Transverse colon (tissue), 4 donors: ENCODE data around the gene TNFSF15. TPM values are rescaled to one million over a fixed set of nuclear protein-coding genes. Genes with fewer than 3 reads are reported as not detected.
"Not testable (repeated sequence)": the region's sequence is repeated elsewhere in the genome, so short reads cannot be mapped to it uniquely, and the experiment has no call there.

Experiments used
- DNase-seq: peaks from one replicate; pipeline ENCODE4 v3.0.0-alpha.2; 2019
- H3K27ac ChIP-seq, 4 donors: fragments of 200-600 bp; sonication (generic); 2 replicates each; pipeline ENCODE4 v1.5.1; 2016 to 2018; ENCODE audit warnings: inconsistent platforms in 4 of 4
- H3K27me3 ChIP-seq: fragments of 200-600 bp; sonication (generic); 2 replicates; pipeline ENCODE4 v1.5.1; 2017; ENCODE audit warnings: inconsistent platforms
- H3K36me3 ChIP-seq, 4 donors: fragments of 200-600 bp; sonication (generic); 2 replicates each; pipeline ENCODE4 v1.5.1; 2017 to 2019; ENCODE audit warnings: inconsistent platforms in 4 of 4
- H3K4me1 ChIP-seq, 4 donors: fragments of 200-600 bp; sonication (generic); 2 replicates each; pipeline ENCODE4 v1.5.1; 2017 to 2020; ENCODE audit warnings: inconsistent platforms in 4 of 4
- H3K4me3 ChIP-seq, 4 donors: fragments of 200-600 bp; sonication (generic); 1 replicate in 1 of 4; 2 replicates in 3 of 4; pipeline versions ENCODE4 v1.5.1 to v1.6.1; 2017 to 2019; ENCODE audit warnings: inconsistent platforms in 4 of 4
- H3K9me3 ChIP-seq, 2 donors: fragments of 200-600 bp; sonication (generic); 2 replicates each; pipeline ENCODE4 v1.5.1; 2017 to 2019; ENCODE audit warnings: inconsistent platforms in 2 of 2
- CTCF ChIP-seq, 5 experiments: fragments of 200-600 bp in 3 of 5; fragments of 450-650 bp in 2 of 5; sonication (generic) in 3 of 5; IDR thresholded peaks; 1 replicate in 2 of 5; 2 replicates in 3 of 5; pipeline ENCODE4 v1.5.1; 2016 to 2017; ENCODE audit warnings: antibody characterized with exemption in 5 of 5, inconsistent platforms in 3 of 5, mild to moderate bottlenecking in 2 of 5, moderate library complexity in 1 of 5
- EP300 ChIP-seq: sonication (generic); formaldehyde crosslinking; IDR thresholded peaks from one replicate; pipeline ENCODE4 v1.6.1; 2017; ENCODE audit warnings: antibody characterized with exemption, low read depth
- POLR2A ChIP-seq: fragments of 450-650 bp; IDR thresholded peaks from one replicate; pipeline ENCODE4 v1.6.1; 2016; ENCODE audit warnings: antibody characterized with exemption, mild to moderate bottlenecking, moderate library complexity
- POLR2AphosphoS5 ChIP-seq, 3 donors: sonication (generic); formaldehyde crosslinking; IDR thresholded peaks; one replicate each; pipeline ENCODE4 v1.6.1; 2016; ENCODE audit warnings: antibody characterized with exemption in 3 of 3
- WGBS, 2 donors: methylation state at CpG; one replicate each; pipeline ENCODE4 v1.1.5; 2018; ENCODE audit warnings: low coverage in 1 of 2; 5-methylcytosine and 5-hydroxymethylcytosine counted together
- in situ Hi-C, 4 donors: fragments of 200-750 bp; cut with MboI; loops; one replicate each; pipeline versions ENCODE4 v1.15.0 to v1.15.1; 2017; ENCODE audit warnings: low sequenced_read_pairs in 3 of 4, low pct_ligation_motif_present in 1 of 4, low pct_unique_long_range_greater_than_20kb in 1 of 4
- intact Hi-C: fragments of 100-400 bp; cut with DNase I; formaldehyde crosslinking; loops from one replicate; pipeline ENCODE4 v1.15.1; 2023; ENCODE audit warnings: low total_unique reads
- total RNA-seq, 4 donors: library from RNA; depleted of rRNA; stranded (reverse); fragments of >200 nt; gene quantifications; one replicate each; pipeline ENCODE4 v1.1.0, GENCODE V29; 2016

The TNFSF15 gene
- total RNA-seq, 4 donors from 2014 or later, result 0.37 to 2.0 (median 1.9) TPM

GRCh38 chr9:114738581-114739316 is 67.1 kb downstream of the TNFSF15 start:
- peaks cover 0 to 9% (median 0%) of the 10 kb centered on the region in 4 donors for H3K4me1 ChIP-seq
- H3K4me3 ChIP-seq, result no peak overlapping the region
- intact Hi-C loops (loop anchor here (2.0 kb wide), 1 partner anchor 274 kb away; no protein-coding TSS in a partner anchor), in situ Hi-C loops (loop anchor here (5.0 to 10.0 kb wide), 5 partner anchors 54 to 786 kb away; partner anchors contain the start of gene TEX48 (in 1 of the 4))
- WGBS, 2 donors, result 27 to 80% methylated on average over 1 to 8 of the region's 8 CpGs
- TF ChIP-seq POLR2AphosphoS5 (IDR thresholded peaks at IDR 0.05), result no peak
- TF ChIP-seq CTCF (IDR thresholded peaks at IDR 0.05), result peak; percentile 79 to 93 (median 88)
- no peak for TF ChIP-seq POLR2A
- no peak for TF ChIP-seq EP300
- H3K9me3 ChIP-seq, result no peaks in the 10 kb centered on the region
- no peaks in the 10 kb centered on the region for H3K36me3 ChIP-seq
- H3K27me3 ChIP-seq, result no peaks in the 10 kb centered on the region
- peak; percentile 74 for DNase-seq
- H3K27ac ChIP-seq, result no peak overlapping the region

GRCh38 chr9:114737847-114738246 is 68.0 kb downstream of the TNFSF15 start:
- H3K4me3 ChIP-seq, result no peak overlapping the region
- H3K27ac ChIP-seq, result no peak overlapping the region
- TF ChIP-seq POLR2A (no peak), CTCF (IDR thresholded peaks at IDR 0.05) (no peak), POLR2AphosphoS5 (IDR thresholded peaks at IDR 0.05) (no peak), EP300 (no peak)
- in situ Hi-C loops, result loop anchor here (5.0 to 10.0 kb wide), 5 partner anchors 53 to 787 kb away; partner anchors contain the start of gene TEX48 (in 1 of the 4)
- peaks cover 0 to 9% (median 0%) of the 10 kb centered on the region in 4 donors for H3K4me1 ChIP-seq
- H3K27me3 ChIP-seq, result no peaks in the 10 kb centered on the region
- intact Hi-C loops, result loop anchor here (2.0 kb wide), 1 partner anchor 275 kb away; no protein-coding TSS in a partner anchor
- DNase-seq, result no peak
- no peaks in the 10 kb centered on the region for H3K9me3 ChIP-seq
- H3K36me3 ChIP-seq, result no peaks in the 10 kb centered on the region
- WGBS, 2 donors, result 83 to 98% methylated on average over 4 of the region's 4 CpGs

GRCh38 chr9:114737118-114737517 is 68.7 kb downstream of the TNFSF15 start:
- 29 to 80% methylated on average over 1 to 3 of the region's 3 CpGs for WGBS, 2 donors
- intact Hi-C loops, result no loop called here
- Histone ChIP-seq H3K4me3 (no peak overlapping the region), H3K36me3 (no peaks in the 10 kb centered on the region), H3K4me1 (peaks cover 0 to 15% (median 5%) of the 10 kb centered on the region in 4 donors), H3K27me3 (no peaks in the 10 kb centered on the region), H3K27ac (no peak overlapping the region), H3K9me3 (no peaks in the 10 kb centered on the region)
- TF ChIP-seq POLR2AphosphoS5 (IDR thresholded peaks at IDR 0.05), result no peak
- TF ChIP-seq POLR2A, result no peak
- no peak for TF ChIP-seq EP300
- no peak for TF ChIP-seq CTCF (IDR thresholded peaks at IDR 0.05)
- DNase-seq, result no peak
- in situ Hi-C loops, result loop anchor here (5.0 to 10.0 kb wide), 5 partner anchors 52 to 788 kb away; partner anchors contain the start of gene TEX48 (in 1 of the 4)

- H3K4me3 ChIP-seq, result no peak overlapping the region
- no peaks in the 10 kb centered on the region for H3K9me3 ChIP-seq
- TF ChIP-seq POLR2AphosphoS5 (IDR thresholded peaks at IDR 0.05) (no peak), POLR2A (no peak), CTCF (IDR thresholded peaks at IDR 0.05) (no peak), EP300 (no peak)
- no peaks in the 10 kb centered on the region for H3K27me3 ChIP-seq
- intact Hi-C loops (loop anchor here (1.0 kb wide), 1 partner anchor 29 kb away; no protein-coding TSS in a partner anchor), in situ Hi-C loops (loop anchor here (5.0 to 10.0 kb wide), 5 partner anchors 51 to 789 kb away; partner anchors contain the start of gene TEX48 (in 1 of the 4))
- no peaks in the 10 kb centered on the region for H3K36me3 ChIP-seq
- 16 to 36% methylated on average over 4 of the region's 4 CpGs for WGBS, 2 donors
- no peak overlapping the region for H3K27ac ChIP-seq
- H3K4me1 ChIP-seq, result peaks cover 0 to 23% (median 9%) of the 10 kb centered on the region in 4 donors
- no peak for DNase-seq
Measured at GRCh38 chr9:114735704-114736103, 70.1 kb downstream of the TNFSF15 start.

DNA sequence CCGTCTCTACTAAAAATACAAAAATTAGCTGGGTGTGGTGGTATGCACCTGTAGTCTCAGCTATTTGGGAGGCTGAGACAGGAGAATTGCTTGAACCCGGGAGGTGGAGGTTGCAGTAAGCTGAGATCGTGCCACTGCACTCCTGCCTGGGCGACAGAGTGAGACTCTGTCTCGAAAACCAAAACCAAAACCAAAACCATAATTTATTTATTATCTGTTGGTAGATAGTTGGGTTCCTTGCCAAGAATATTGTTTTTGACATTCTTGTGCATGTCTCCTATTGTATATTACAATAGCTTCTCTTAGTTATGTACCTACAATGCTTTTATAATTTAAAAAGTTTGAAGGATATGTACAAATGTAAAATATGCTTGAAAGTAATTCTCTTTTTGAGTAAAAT is 70.7 kb downstream of the TNFSF15 start:
- not testable (repeated sequence) for H3K27ac ChIP-seq, H3K4me3 ChIP-seq, H3K36me3 ChIP-seq, DNase-seq, H3K9me3 ChIP-seq, H3K27me3 ChIP-seq
- WGBS, 2 donors, result 71 to 74% methylated on average over 4 to 5 of the region's 5 CpGs
- intact Hi-C loops, result loop anchor here (1.0 kb wide), 1 partner anchor 29 kb away; no protein-coding TSS in a partner anchor
- H3K4me1 ChIP-seq, result peaks cover 0 to 23% (median 9%) of the 10 kb centered on the region in 4 donors
- in situ Hi-C loops, result loop anchor here (5.0 to 10.0 kb wide), 5 partner anchors 50 to 790 kb away; partner anchors contain the start of gene TEX48 (in 1 of the 4)
